PC-9 (cell line): ENCODE data around the gene GRHL1. TPM values are rescaled to one million over a fixed set of nuclear protein-coding genes. Genes with fewer than 3 reads are reported as not detected.

ENCODE experiments used
- BruUV-seq: library from RNA; stranded (reverse); fragments of 400-500 nt; replicated peaks from 2 replicates; lab custom pipeline; 2021; lab: Mats Ljungman, UMichigan
- CTCF ChIA-PET: fragments of 300-600 bp; sonication (Branson Sonifier 250); formaldehyde crosslinking; loops from one replicate; lab custom pipeline; 2022; ENCODE audit warnings: antibody characterized with exemption; lab: Charles Lee
- POLR2A ChIA-PET: fragments of 300-600 bp; sonication (Branson Sonifier 250); formaldehyde crosslinking; loops from one replicate; lab custom pipeline; 2022; ENCODE audit warnings: antibody characterized with exemption; ENCODE audit not compliant: unreplicated experiment; lab: Charles Lee
- DNase-seq, 2 experiments: peaks; one replicate each; pipeline versions ENCODE4 v3.0.0 to v3.0.0-alpha.2; 2015 to 2022; ENCODE audit warnings: mixed read lengths in 1 of 2
- H2AFZ ChIP-seq: fragments of 200-600 bp; sonication (generic); 2 replicates; pipeline ENCODE4 v1.8.1; 2017; ENCODE audit warnings: antibody characterized with exemption
- H3F3A ChIP-seq: fragments of 200-600 bp; sonication (generic); 2 replicates; pipeline ENCODE4 v1.8.1; 2017; ENCODE audit warnings: antibody characterized with exemption, mild to moderate bottlenecking, low read depth; ENCODE audit not compliant: insufficient read depth
- H3K27ac ChIP-seq: fragments of 200-600 bp; sonication (generic); 2 replicates; pipeline ENCODE4 v1.6.1; 2016; ENCODE audit warnings: mixed run types
- H3K27me3 ChIP-seq: fragments of 200-600 bp; sonication (generic); 2 replicates; pipeline ENCODE4 v1.6.1; 2016; ENCODE audit warnings: low read depth, mixed run types; ENCODE audit not compliant: insufficient read depth
- H3K36me3 ChIP-seq: fragments of 200-600 bp; sonication (generic); 2 replicates; pipeline ENCODE4 v1.6.1; 2016; ENCODE audit warnings: low read depth, mixed run types
- H3K4me1 ChIP-seq: fragments of 200-600 bp; sonication (generic); replicated peaks from 2 replicates; pipeline ENCODE4 v1.6.1; 2016; ENCODE audit warnings: mixed run types; ENCODE audit not compliant: insufficient read depth
- H3K4me2 ChIP-seq: fragments of 200-600 bp; sonication (generic); 2 replicates; pipeline ENCODE4 v1.6.1; 2017; ENCODE audit warnings: mixed run types
- H3K4me3 ChIP-seq: fragments of 200-600 bp; sonication (generic); 2 replicates; pipeline ENCODE4 v1.6.1; 2016; ENCODE audit warnings: mixed run types
- H3K79me2 ChIP-seq: fragments of 200-600 bp; sonication (generic); 2 replicates; pipeline ENCODE4 v1.6.1; 2017; ENCODE audit warnings: low read depth, mixed run types
- H3K9me2 ChIP-seq: fragments of 200-600 bp; sonication (generic); 2 replicates; pipeline ENCODE4 v1.8.1; 2017; ENCODE audit warnings: mild to moderate bottlenecking; ENCODE audit not compliant: insufficient read depth
- H3K9me3 ChIP-seq: fragments of 200-600 bp; sonication (generic); 2 replicates; pipeline ENCODE4 v1.8.1; 2016; ENCODE audit warnings: low read depth; ENCODE audit not compliant: insufficient read depth
- H4K20me1 ChIP-seq: fragments of 200-600 bp; sonication (generic); 2 replicates; pipeline ENCODE4 v1.8.1; 2017; ENCODE audit not compliant: insufficient read depth
- EZH2 ChIP-seq: fragments of 200-600 bp; sonication (generic); IDR thresholded peaks from 2 replicates; pipeline ENCODE4 v1.8.0; 2017; ENCODE audit warnings: antibody characterized with exemption, low read depth
- intact Hi-C: fragments of 100-400 bp; cut with micrococcal nuclease; formaldehyde crosslinking; loops from one replicate; pipeline ENCODE4 v1.10.0; 2022; ENCODE audit not compliant: unreplicated experiment
- total RNA-seq: library from RNA; stranded (reverse); gene quantifications from 2 replicates; pipeline ENCODE4 v1.2.3, GENCODE V29; 2021
- TF ChIP-seq, protein P1 (sequence below): fragments of 200-600 bp; sonication (generic); conservative IDR thresholded peaks from 2 replicates; pipeline ENCODE4 v1.6.1; 2017; ENCODE audit warnings: mixed run types, antibody characterized with exemption, mild to moderate bottlenecking, moderate library complexity

GRHL1 gene
- total RNA-seq, 1 experiment from 2014 or later: 10.6 TPM

DNA sequence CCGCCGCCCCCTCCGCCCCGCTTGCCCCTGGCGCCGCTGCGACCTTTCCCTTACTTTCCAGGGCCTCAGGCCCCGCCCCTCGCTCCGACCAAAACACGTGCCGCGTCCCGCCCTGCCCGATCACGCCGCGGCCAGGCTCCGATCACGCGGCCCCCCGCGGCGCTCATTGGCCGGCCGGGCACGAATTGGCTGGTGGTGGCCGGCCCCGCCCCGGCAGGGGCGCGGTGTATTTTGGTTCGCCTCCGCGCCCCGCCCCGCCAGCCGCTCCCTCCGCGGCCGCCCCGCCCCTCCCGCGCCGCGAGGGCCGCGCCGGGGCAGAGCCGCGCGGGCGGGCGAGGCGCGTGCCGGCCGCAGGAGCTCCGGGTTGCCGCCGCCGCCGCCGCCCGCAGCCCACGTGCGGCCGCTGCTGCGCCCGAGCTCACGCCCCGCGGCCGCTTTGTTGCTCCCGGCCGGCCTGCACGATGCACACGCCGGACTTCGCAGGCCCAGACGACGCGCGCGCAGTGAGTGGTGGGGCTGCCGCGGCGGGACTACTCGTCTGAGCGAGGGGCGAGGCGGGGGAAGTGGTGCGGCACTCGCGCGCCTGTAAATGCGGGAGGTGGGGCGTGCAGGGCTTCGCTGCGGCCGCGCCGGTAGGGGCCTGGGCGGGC, 91.9 kb downstream of the GRHL1 start, which contains the start of gene KLF11:
Gene KLF11 (plus strand): TSS at position 295 of the 650 bp plus-strand sequence. CDS start 167 bp downstream, at position 462.
- H3K4me2 ChIP-seq: peak within 1 kb of the TSS; percentile 76

DNA sequence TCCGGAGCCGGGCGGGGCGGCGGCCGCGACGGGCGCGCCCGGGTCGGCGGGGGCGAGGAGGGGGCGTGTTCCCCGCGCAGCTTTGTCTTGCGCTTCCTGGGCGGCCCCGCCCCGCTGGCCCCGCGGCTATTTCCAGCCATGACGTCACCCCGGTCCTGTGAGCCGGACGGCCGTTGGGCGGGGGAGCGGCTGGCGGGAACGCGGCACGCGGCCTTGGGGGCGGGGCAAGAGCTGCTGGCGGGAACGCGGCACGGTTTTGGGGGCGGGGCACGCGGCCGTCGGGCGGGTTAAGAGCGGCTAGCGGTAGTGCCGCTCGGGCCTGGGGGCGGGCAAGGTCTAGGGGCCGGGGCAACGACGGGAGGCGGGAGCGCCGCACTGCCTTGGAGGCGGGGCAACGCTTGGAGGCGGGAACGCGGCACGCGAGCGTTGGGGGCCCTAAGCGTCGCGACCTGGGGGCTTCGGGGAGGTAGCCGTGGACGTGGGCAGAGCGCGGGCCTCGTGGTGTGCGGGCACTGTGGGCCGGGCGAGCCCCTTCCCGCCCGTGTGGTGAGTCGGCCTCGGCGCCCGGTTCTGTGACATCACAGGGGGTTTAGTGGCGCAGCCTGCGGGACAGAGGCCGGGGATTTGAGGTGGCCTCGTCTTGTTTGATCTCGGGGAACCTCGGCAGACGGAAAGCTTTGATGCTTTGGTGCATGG, 92.6 kb downstream of the GRHL1 start:
- DNase-seq: peak; percentile 84 to 94
- Histone ChIP-seq H3F3A (peaks cover 39% of the 10 kb centered on the region; the same call in 1 of the 2 replicates), H3K79me2 (peaks cover 18% of the 10 kb centered on the region), H3K27me3 (no peaks in the 10 kb centered on the region), H3K4me2 (peak overlapping the region; percentile 76), H3K36me3 (peaks cover 5% of the 10 kb centered on the region; the same call in 1 of the 2 replicates), H3K4me3 (peak overlapping the region; percentile 59; the same call in 1 of the 2 replicates), H4K20me1 (peaks cover 24% of the 10 kb centered on the region), H3K27ac (peak overlapping the region; percentile 70), H3K9me3 (no peaks in the 10 kb centered on the region), H3K4me1 (peaks cover 5% of the 10 kb centered on the region), H3K9me2 (no peaks in the 10 kb centered on the region), H2AFZ (peak overlapping the region; percentile 73; the same call in 1 of the 2 replicates)
- ChIA-PET POLR2A (interaction anchor here (0.7 kb wide), 1 partner anchor 414 kb away, joined by 5 read pairs; no protein-coding TSS in a partner anchor), CTCF (interaction anchor here (0.8 kb wide), 1 partner anchor 63 kb away, joined by 6 read pairs; no protein-coding TSS in a partner anchor)
- no TSS peak for BruUV-seq
- TF ChIP-seq, protein P1, sequence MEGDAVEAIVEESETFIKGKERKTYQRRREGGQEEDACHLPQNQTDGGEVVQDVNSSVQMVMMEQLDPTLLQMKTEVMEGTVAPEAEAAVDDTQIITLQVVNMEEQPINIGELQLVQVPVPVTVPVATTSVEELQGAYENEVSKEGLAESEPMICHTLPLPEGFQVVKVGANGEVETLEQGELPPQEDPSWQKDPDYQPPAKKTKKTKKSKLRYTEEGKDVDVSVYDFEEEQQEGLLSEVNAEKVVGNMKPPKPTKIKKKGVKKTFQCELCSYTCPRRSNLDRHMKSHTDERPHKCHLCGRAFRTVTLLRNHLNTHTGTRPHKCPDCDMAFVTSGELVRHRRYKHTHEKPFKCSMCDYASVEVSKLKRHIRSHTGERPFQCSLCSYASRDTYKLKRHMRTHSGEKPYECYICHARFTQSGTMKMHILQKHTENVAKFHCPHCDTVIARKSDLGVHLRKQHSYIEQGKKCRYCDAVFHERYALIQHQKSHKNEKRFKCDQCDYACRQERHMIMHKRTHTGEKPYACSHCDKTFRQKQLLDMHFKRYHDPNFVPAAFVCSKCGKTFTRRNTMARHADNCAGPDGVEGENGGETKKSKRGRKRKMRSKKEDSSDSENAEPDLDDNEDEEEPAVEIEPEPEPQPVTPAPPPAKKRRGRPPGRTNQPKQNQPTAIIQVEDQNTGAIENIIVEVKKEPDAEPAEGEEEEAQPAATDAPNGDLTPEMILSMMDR: no peak
- no peak for TF ChIP-seq EZH2
- intact Hi-C loops: loop anchor here (1.0 kb wide), 1 partner anchor 103 kb away; no protein-coding TSS in a partner anchor

More for the DNA sequence above, 91.9 kb downstream of the GRHL1 start, which contains the start of gene KLF11:
- TF ChIP-seq, protein P1: no peak
- TF ChIP-seq EZH2: no peak
- Histone ChIP-seq H3K27me3 (no peaks in the 10 kb centered on the region), H4K20me1 (peaks cover 22% of the 10 kb centered on the region), H3K9me2 (no peaks in the 10 kb centered on the region), H2AFZ (peak within 1 kb of the TSS; percentile 73), H3K36me3 (peaks cover 3% of the 10 kb centered on the region; the same call in 1 of the 2 replicates), H3K79me2 (peaks cover 16% of the 10 kb centered on the region), H3F3A (peaks cover 36% of the 10 kb centered on the region; the same call in 1 of the 2 replicates), H3K4me1 (peaks cover 5% of the 10 kb centered on the region), H3K27ac (peak within 1 kb of the TSS; percentile 70), H3K4me3 (peak within 1 kb of the TSS; percentile 59; the same call in 1 of the 2 replicates), H3K9me3 (no peaks in the 10 kb centered on the region)
- peak; percentile 72 to 84 for DNase-seq
- POLR2A ChIA-PET: interaction anchor here (0.7 kb wide), 1 partner anchor 413 kb away, joined by 5 read pairs; no protein-coding TSS in a partner anchor
- BruUV-seq: no TSS peak
- intact Hi-C loops: loop anchor here (1.0 kb wide), 1 partner anchor 102 kb away; no protein-coding TSS in a partner anchor
- CTCF ChIA-PET: interaction anchor here (0.8 kb wide), 1 partner anchor 62 kb away, joined by 6 read pairs; no protein-coding TSS in a partner anchor
